ENCODE results near the gene SDF2L1. TPM values are rescaled to one million over a fixed set of nuclear protein-coding genes. Genes with fewer than 3 reads are reported as not detected.

Gene SDF2L1
- total and polyA plus RNA-seq, 9 of the 15 experiments (the other 6 are each of a cell fraction or from before 2014, with no cell fraction given): 15.1 to 989 (median 124) TPM

DNA sequence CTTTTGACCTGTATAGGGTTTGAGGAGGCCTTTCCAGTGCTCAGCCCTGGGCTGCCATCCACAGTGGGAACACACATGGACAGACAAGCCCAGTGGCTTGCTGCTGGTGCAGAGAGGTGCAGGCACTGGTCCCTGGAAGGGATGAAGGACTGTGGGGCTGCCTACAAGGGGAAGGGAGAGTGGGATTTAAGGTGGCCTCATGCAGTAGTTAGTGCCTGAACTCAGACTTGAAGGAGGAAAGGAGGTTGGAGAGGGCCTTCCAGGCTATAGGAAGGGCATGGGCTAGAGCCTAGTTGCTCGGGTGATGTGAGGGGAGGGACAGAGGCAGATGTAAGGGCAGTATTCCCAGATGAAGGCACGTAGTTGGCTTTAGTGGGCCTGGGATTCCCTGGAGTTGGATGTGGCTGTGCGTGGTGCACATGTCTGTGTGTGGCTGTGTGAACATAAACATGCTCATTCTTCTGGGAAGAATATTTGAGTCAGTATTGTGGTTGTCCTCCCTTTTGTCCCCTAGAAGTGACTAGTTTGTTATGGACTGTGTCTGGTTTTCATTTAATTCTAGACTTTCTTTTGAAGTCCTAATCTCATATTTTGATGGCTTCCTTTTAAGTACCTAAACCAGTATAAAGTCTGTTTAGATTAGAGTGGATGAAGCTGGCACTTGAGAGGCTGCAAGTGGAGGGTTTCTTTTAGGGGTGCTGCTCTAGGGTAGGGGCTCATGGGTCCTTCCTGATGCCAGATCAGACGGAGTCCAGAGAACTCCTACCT, 30.7 kb upstream of the SDF2L1 start (continued):
- TF ChIP-seq ZC3H4 (CRISPR knock-in tag; IDR thresholded peaks at IDR 0.05; ENCODE audit: borderline replicate concordance) (peak; percentile 82; the same call in 1 of the 2 replicates), XRCC5 (IDR thresholded peaks at IDR 0.05; ENCODE audit: low read depth, low read length) (peak; percentile 75; the same call in 1 of the 2 replicates), GTF2F1 (IDR thresholded peaks at IDR 0.05; ENCODE audit: low read depth, low read length) (0 out of 2 replicates have a peak, but pooled peaks have one; percentile 18), HNRNPL (IDR thresholded peaks at IDR 0.05; ENCODE audit: low read depth, low read length) (no peak), ZNF57 (CRISPR knock-in tag; IDR thresholded peaks at IDR 0.05) (peak; percentile 54; the same call in 1 of the 2 replicates), ZNF232 (CRISPR knock-in tag; IDR thresholded peaks at IDR 0.05) (peak; percentile 60; the same call in 1 of the 2 replicates), ZNF354B (CRISPR knock-in tag; IDR thresholded peaks at IDR 0.05) (no peak), HMG20A (CRISPR knock-in tag; conservative IDR thresholded peaks at IDR 0.05) (no peak), OTX1 (CRISPR knock-in tag; IDR thresholded peaks at IDR 0.05) (peak; percentile 93; the same call in 1 of the 2 replicates), ZNF124 (CRISPR knock-in tag; IDR thresholded peaks at IDR 0.05) (0 out of 2 replicates have a peak, but pooled peaks have one; percentile 68), CREB1 (IDR thresholded peaks at IDR 0.05) (no peak), CREB1 (CRISPR knock-in tag; IDR thresholded peaks at IDR 0.05) (peak; percentile 32; the same call in 1 of the 2 replicates), ZNF583 (CRISPR knock-in tag; IDR thresholded peaks at IDR 0.05) (0 out of 2 replicates have a peak, but pooled peaks have one; percentile 20), MED1 (CRISPR knock-in tag; IDR thresholded peaks at IDR 0.05; ENCODE audit: borderline replicate concordance) (peak; percentile 86; the same call in 1 of the 2 replicates)
- TF ChIP-seq, protein P1, sequence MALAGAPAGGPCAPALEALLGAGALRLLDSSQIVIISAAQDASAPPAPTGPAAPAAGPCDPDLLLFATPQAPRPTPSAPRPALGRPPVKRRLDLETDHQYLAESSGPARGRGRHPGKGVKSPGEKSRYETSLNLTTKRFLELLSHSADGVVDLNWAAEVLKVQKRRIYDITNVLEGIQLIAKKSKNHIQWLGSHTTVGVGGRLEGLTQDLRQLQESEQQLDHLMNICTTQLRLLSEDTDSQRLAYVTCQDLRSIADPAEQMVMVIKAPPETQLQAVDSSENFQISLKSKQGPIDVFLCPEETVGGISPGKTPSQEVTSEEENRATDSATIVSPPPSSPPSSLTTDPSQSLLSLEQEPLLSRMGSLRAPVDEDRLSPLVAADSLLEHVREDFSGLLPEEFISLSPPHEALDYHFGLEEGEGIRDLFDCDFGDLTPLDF (CRISPR knock-in tag; IDR thresholded peaks at IDR 0.05): 0 out of 2 replicates have a peak, but pooled peaks have one; percentile 26
- TF ChIP-seq, protein P2, sequence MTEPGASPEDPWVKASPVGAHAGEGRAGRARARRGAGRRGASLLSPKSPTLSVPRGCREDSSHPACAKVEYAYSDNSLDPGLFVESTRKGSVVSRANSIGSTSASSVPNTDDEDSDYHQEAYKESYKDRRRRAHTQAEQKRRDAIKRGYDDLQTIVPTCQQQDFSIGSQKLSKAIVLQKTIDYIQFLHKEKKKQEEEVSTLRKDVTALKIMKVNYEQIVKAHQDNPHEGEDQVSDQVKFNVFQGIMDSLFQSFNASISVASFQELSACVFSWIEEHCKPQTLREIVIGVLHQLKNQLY (CRISPR knock-in tag; conservative IDR thresholded peaks at IDR 0.05): peak in 1 of 2 experiments; percentile 93; a peak in 2 of 4 replicates
- TF ChIP-seq, protein P3, sequence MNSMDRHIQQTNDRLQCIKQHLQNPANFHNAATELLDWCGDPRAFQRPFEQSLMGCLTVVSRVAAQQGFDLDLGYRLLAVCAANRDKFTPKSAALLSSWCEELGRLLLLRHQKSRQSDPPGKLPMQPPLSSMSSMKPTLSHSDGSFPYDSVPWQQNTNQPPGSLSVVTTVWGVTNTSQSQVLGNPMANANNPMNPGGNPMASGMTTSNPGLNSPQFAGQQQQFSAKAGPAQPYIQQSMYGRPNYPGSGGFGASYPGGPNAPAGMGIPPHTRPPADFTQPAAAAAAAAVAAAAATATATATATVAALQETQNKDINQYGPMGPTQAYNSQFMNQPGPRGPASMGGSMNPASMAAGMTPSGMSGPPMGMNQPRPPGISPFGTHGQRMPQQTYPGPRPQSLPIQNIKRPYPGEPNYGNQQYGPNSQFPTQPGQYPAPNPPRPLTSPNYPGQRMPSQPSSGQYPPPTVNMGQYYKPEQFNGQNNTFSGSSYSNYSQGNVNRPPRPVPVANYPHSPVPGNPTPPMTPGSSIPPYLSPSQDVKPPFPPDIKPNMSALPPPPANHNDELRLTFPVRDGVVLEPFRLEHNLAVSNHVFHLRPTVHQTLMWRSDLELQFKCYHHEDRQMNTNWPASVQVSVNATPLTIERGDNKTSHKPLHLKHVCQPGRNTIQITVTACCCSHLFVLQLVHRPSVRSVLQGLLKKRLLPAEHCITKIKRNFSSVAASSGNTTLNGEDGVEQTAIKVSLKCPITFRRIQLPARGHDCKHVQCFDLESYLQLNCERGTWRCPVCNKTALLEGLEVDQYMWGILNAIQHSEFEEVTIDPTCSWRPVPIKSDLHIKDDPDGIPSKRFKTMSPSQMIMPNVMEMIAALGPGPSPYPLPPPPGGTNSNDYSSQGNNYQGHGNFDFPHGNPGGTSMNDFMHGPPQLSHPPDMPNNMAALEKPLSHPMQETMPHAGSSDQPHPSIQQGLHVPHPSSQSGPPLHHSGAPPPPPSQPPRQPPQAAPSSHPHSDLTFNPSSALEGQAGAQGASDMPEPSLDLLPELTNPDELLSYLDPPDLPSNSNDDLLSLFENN (IDR thresholded peaks at IDR 0.05; ENCODE audit: low read depth in 2 of 2, low read length in 2 of 2): no peak
- TF ChIP-seq, protein P4, sequence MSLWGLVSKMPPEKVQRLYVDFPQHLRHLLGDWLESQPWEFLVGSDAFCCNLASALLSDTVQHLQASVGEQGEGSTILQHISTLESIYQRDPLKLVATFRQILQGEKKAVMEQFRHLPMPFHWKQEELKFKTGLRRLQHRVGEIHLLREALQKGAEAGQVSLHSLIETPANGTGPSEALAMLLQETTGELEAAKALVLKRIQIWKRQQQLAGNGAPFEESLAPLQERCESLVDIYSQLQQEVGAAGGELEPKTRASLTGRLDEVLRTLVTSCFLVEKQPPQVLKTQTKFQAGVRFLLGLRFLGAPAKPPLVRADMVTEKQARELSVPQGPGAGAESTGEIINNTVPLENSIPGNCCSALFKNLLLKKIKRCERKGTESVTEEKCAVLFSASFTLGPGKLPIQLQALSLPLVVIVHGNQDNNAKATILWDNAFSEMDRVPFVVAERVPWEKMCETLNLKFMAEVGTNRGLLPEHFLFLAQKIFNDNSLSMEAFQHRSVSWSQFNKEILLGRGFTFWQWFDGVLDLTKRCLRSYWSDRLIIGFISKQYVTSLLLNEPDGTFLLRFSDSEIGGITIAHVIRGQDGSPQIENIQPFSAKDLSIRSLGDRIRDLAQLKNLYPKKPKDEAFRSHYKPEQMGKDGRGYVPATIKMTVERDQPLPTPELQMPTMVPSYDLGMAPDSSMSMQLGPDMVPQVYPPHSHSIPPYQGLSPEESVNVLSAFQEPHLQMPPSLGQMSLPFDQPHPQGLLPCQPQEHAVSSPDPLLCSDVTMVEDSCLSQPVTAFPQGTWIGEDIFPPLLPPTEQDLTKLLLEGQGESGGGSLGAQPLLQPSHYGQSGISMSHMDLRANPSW (CRISPR knock-in tag; IDR thresholded peaks at IDR 0.05): 0 out of 2 replicates have a peak, but pooled peaks have one; percentile 26
